GM21717 (cell line): ENCODE data around the gene SPATA13.
A peak's percentile ranks its signal among the peaks of the same experiment; 100 is the strongest.

Source experiments
- ATAC-seq: cut with Tn5 transposase; IDR thresholded peaks from one replicate; pipeline ENCODE4 v1.9.1; 2021; ENCODE audit warnings: mild to moderate bottlenecking, moderate library complexity; ENCODE audit not compliant: unreplicated experiment

SPATA13 gene

DNA sequence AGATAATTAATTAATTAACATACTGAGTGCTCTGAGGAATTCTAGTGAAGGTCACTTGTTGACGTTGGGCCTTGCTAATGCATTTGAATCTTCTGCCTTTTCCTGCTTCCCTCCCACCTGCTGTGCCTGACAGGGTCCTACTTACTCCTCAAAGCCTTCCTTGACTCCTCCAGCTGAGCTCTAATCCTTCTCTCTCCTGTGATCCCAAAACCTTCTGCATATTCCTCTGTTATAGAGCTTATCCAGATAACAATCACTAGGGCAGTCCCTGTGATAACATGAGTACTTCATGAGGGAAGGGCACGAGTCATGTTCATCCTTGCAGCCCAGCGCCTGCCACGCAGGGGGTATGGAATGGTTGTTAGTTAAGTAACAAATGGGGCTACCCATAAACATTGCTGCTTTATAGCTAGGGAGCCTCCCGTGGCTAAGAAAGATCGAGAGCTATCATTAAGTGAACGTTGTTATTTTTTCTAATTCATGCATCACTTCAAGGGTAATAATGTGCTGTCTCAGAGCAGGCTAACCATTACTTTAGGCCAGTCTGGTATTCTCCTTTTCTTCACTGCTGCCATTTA, 19.1 kb upstream of the SPATA13 start:
- no peak for ATAC-seq

- ATAC-seq, result no peak
Observed at GRCh38 chr13:24142453-24142852, 18.1 kb upstream of the SPATA13 start.

DNA sequence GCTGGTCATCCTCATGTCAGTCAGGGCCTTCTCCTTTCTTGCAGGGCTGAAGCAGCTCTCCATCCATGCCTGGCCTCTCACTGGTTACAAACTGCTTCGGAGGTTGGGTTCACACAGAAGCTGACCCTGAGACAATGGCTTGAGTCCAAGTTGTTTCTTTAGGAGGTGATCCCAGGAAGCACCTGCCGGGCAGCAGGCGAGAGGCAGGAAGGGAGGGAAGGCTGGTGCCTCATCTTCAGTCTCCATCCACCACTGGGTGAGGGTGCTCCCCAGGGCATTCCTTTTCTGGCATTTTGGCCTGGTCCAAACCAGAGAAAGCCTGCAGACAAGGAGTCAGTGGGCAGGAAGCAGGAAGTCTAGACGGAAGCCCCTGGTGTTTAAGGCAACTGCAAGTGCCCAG, 17.6 kb upstream of the SPATA13 start:
- ATAC-seq, result no peak

- no peak for ATAC-seq
Observed at GRCh38 chr13:24145240-24145639, 15.3 kb upstream of the SPATA13 start.

DNA sequence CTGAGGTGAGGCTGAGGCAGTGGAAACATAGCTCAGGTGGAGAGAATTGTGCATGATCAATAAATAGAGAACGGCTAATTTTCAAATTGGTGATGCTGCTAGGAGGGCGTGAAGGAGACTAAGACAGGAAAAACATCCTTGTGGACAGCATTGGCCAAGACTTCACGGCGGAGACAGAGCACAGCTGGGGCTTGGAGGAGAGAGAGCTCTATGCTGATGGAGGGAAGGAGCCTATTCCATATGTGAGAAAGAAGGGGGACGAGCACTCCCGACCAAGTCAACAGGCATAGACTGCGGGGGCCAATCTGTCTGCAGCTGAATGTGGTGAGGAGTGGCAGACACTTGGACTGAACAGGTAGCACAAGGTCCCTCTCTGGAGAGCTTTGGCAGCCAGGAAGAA, 14.8 kb upstream of the SPATA13 start:
- ATAC-seq, result no peak

DNA sequence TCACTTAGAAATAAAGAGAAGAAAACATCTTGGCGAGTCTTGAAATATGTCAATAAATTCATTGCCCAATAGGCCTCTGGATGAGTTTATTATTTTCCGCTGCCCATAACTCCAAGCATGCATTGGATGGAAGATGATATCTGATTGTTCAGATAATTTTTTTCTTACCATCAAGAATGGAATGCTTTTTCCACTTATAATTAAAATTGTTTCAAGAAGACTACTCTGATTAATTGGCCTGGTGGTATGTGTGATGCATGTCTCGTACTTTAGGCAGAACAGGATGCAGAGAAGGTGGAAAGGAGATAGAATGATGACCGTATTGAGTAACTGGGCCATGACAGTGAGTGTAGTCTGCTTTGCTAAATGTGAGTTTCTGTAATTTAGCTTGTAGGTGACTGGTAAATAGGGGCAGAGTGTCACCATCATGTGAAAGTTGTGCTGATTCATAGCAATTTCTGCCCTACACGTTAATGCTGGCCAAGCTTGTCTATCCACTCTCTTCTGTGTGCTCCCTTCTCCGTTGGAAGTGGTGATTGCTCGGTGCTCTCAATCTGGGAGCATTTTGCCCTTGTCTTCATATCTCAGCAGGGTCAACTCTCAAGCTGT, 13.5 kb upstream of the SPATA13 start:
- no peak for ATAC-seq

GRCh38 chr13:24147570-24147963, 13.0 kb upstream of the SPATA13 start:
- no peak for ATAC-seq

GRCh38 chr13:24148414-24149235, 11.9 kb upstream of the SPATA13 start:
- ATAC-seq, result no peak

GRCh38 chr13:24149246-24150032, 11.1 kb upstream of the SPATA13 start:
- no peak for ATAC-seq

- no peak for ATAC-seq
Observed at GRCh38 chr13:24150572-24150971, 9.9 kb upstream of the SPATA13 start.

GRCh38 chr13:24151864-24152263, 8.7 kb upstream of the SPATA13 start:
- ATAC-seq, result no peak

DNA sequence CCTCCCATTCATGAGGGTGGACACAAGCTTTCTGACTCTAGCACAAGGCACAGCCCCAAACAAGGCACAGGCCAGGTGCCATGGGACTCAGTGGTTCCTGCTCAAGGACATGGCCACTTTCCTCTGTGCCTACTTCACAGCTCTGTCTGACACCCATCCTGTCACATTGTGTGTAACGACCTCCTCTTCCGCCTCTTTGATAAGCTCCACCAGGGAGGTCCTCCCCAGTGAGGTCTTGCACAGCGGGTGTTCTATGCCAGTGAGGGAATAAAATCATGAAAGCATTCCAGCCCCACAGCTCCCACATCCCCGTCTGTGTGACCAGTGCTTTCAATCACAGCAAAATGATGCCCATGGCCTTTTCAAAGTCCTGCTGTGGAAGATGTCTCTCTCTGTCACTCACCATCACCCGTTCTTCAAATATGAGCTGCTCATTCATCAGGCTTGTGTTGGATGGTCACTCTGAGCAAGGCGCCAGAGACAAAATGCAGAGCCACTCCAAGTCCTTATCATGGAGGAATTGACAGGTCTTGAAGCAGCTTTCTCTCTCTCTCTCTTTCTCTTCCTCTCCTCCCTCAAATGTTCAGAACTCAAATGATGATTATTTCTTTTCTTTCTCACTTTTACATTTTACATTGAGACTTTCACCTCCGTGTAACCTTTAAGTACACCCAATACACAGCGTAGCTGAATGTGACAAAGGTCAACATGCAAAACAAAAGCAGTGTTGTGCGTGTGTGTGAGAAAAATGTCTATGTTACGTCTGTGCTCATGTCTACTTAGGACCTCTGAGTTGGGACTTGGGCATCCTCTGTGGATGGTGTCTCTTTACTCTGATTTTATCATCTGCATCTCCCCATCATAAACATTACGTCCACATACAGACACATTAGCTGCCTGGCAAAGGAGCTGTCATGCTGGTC, 8.0 kb upstream of the SPATA13 start:
- no peak for ATAC-seq

DNA sequence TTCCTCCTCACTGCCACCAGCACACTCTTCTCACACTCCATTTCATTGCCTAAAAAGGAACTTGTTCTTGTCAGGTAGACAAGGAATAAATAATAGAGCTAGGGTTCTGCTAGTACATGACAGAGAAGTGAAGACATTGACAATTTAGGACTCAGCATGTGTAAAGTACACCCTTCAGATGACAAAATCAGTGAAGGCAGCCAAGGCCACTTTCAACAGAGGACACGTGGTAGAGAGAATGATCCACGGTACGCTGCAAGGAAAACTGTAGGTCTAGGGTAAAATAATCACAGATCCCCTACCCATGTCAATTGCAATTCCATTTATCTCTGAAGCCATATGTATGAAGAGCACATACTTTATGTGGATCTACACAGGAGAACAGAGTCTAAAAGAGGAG, 7.2 kb upstream of the SPATA13 start:
- no peak for ATAC-seq

DNA sequence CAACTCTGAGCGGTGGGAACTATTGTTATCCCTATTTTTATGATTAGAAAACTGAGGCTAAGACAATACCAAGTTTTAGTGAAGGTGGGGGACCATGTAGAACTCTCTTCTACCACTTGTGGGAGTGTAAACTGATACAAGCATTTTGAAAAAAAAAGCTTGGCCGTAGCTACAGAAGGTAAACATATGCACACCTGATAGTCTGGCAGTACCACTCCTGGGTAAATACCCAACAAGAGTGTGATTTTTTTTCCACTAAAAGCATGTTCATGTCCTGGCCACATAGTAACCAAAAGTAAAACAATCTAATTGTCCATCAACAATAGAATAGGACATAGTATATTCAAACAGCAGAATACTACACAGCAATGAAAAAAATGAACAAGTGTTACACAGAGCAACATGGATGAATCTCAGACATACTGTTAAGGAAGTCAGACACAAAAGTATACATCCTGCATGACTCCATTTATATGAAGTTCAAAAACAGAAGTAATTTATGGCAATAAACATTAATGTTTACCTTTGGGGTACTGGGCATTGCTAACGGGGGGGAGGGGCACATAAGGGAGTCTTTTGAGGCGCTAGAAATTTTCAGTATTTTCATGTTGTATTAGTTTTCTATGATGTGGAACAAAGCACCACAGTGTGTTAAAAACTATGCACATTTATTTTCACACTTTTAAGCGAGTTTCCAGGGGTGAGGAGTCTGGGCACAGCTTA, 6.4 kb upstream of the SPATA13 start:
- ATAC-seq, result no peak

- ATAC-seq, result no peak
Observed at GRCh38 chr13:24159357-24159756, 1.2 kb upstream of the SPATA13 start.

GRCh38 chr13:24161010-24161775, 673 bp downstream of the SPATA13 start:
- peak; percentile 40 for ATAC-seq

DNA sequence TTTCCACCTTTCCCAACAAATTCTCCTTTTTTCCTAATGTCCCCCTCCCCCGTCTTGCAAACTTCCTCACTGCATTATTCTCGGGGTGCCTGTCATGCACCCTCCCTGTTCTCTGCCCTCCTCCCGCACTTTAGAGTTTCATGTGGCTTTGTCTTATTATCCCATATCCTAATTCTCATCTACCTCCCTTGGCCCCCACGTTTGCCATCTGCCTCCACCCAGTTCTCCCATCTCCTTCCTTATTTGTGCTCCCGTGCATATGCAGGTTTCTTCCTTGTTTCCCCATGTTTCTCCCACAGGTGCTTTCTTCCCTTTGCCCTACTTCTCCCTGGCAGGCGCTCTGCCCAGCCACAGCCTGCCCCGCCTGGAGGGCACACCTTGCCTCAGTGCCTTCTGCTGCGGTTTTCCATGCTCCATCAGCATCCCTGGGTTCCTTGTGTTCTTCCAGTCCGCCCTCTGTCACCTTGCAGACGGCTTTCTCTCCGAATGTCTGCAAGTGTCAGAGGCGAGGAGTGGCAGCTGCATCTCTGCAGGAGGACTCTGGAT, 1.5 kb downstream of the SPATA13 start:
- ATAC-seq, result no peak

DNA sequence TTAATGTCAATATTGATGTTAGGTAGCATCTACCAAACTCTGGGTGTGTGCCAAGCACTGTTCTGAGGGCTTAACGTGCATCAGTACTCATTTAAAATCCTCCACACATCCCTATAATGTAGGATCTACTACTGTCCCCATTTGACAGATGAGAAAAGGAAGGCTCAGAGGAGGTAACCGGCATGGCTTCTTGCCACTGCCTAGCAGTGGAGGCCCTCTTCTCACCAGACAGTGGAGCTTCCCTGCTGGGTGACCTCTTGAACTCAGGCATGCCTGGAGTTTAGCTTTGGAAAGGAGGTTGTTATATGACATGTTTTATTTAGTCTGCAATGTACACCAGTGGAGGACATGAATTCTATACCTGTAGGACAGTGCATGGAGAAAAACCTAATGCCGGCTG, 2.1 kb downstream of the SPATA13 start:
- ATAC-seq, result no peak

GRCh38 chr13:24165746-24166145, 5.2 kb downstream of the SPATA13 start:
- no peak for ATAC-seq
